Transverse colon (tissue), 4 donors: ENCODE data around the gene CALB2. TPM values are rescaled to one million over a fixed set of nuclear protein-coding genes. Genes with fewer than 3 reads are reported as not detected.
"Not testable (repeated sequence)": the region's sequence is repeated elsewhere in the genome, so short reads cannot be mapped to it uniquely, and the experiment has no call there.

Source experiments
- DNase-seq: peaks from one replicate; pipeline ENCODE4 v3.0.0-alpha.2; 2019
- H3K27ac ChIP-seq, 4 donors: fragments of 200-600 bp; sonication (generic); 2 replicates each; pipeline ENCODE4 v1.5.1; 2016 to 2018; ENCODE audit warnings: inconsistent platforms in 4 of 4
- H3K27me3 ChIP-seq: fragments of 200-600 bp; sonication (generic); 2 replicates; pipeline ENCODE4 v1.5.1; 2017; ENCODE audit warnings: inconsistent platforms
- H3K36me3 ChIP-seq, 4 donors: fragments of 200-600 bp; sonication (generic); 2 replicates each; pipeline ENCODE4 v1.5.1; 2017 to 2019; ENCODE audit warnings: inconsistent platforms in 4 of 4
- H3K4me1 ChIP-seq, 4 donors: fragments of 200-600 bp; sonication (generic); 2 replicates each; pipeline ENCODE4 v1.5.1; 2017 to 2020; ENCODE audit warnings: inconsistent platforms in 4 of 4
- H3K4me3 ChIP-seq, 4 donors: fragments of 200-600 bp; sonication (generic); 1 replicate in 1 of 4; 2 replicates in 3 of 4; pipeline versions ENCODE4 v1.5.1 to v1.6.1; 2017 to 2019; ENCODE audit warnings: inconsistent platforms in 4 of 4
- H3K9me3 ChIP-seq, 2 donors: fragments of 200-600 bp; sonication (generic); 2 replicates each; pipeline ENCODE4 v1.5.1; 2017 to 2019; ENCODE audit warnings: inconsistent platforms in 2 of 2
- EP300 ChIP-seq: sonication (generic); formaldehyde crosslinking; IDR thresholded peaks from one replicate; pipeline ENCODE4 v1.6.1; 2017; ENCODE audit warnings: antibody characterized with exemption, low read depth
- POLR2A ChIP-seq: fragments of 450-650 bp; IDR thresholded peaks from one replicate; pipeline ENCODE4 v1.6.1; 2016; ENCODE audit warnings: antibody characterized with exemption, mild to moderate bottlenecking, moderate library complexity
- POLR2AphosphoS5 ChIP-seq, 3 donors: sonication (generic); formaldehyde crosslinking; IDR thresholded peaks; one replicate each; pipeline ENCODE4 v1.6.1; 2016; ENCODE audit warnings: antibody characterized with exemption in 3 of 3
- WGBS, 2 donors: methylation state at CpG; one replicate each; pipeline ENCODE4 v1.1.5; 2018; ENCODE audit warnings: low coverage in 1 of 2; 5-methylcytosine and 5-hydroxymethylcytosine counted together
- in situ Hi-C, 4 donors: fragments of 200-750 bp; cut with MboI; loops; one replicate each; pipeline versions ENCODE4 v1.15.0 to v1.15.1; 2017; ENCODE audit warnings: low sequenced_read_pairs in 3 of 4, low pct_ligation_motif_present in 1 of 4, low pct_unique_long_range_greater_than_20kb in 1 of 4
- intact Hi-C: fragments of 100-400 bp; cut with DNase I; formaldehyde crosslinking; loops from one replicate; pipeline ENCODE4 v1.15.1; 2023; ENCODE audit warnings: low total_unique reads
- total RNA-seq, 4 donors: library from RNA; depleted of rRNA; stranded (reverse); fragments of >200 nt; gene quantifications; one replicate each; pipeline ENCODE4 v1.1.0, GENCODE V29; 2016
- TF ChIP-seq, protein P1 (sequence below), 5 experiments: fragments of 200-600 bp in 3 of 5; fragments of 450-650 bp in 2 of 5; sonication (generic) in 3 of 5; IDR thresholded peaks; 1 replicate in 2 of 5; 2 replicates in 3 of 5; pipeline ENCODE4 v1.5.1; 2016 to 2017; ENCODE audit warnings: antibody characterized with exemption in 5 of 5, inconsistent platforms in 3 of 5, mild to moderate bottlenecking in 2 of 5, moderate library complexity in 1 of 5

Gene CALB2, protein sequence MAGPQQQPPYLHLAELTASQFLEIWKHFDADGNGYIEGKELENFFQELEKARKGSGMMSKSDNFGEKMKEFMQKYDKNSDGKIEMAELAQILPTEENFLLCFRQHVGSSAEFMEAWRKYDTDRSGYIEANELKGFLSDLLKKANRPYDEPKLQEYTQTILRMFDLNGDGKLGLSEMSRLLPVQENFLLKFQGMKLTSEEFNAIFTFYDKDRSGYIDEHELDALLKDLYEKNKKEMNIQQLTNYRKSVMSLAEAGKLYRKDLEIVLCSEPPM
- 1 to 10 TPM in 3 of 4 donors, not detected in 1; 2.0 to 4.0 (median 4.0) TPM for total RNA-seq

DNA sequence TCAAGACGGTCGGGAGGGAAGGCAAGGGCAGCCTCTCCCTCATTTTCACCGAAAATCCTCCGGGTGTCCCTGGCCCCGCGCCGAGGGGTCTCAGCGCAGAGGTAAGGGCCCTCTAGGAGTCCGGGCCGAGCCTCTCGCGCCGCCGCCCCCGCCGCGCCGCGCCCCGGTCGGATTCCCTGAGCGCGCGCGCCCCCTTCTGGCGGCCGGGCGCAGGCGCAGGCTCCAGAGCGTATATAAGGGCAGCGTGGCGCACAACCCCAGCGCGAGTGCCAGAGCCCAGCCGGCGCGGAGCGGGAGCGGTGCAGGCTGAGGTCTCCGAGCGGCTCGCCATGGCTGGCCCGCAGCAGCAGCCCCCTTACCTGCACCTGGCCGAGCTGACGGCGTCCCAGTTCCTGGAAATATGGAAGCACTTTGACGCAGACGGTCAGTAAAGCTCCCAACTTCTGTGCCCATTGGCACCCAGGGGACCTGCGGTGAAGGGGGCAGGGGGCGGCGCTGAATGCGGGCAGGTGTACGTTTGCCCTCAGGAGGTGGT, at the start of gene CALB2:
Gene CALB2, plus strand, starts transcription at position 260 of the 535 bp plus-strand sequence. Its CDS starts 70 bp downstream, at position 330.
- in situ Hi-C loops: no loop called here
- H3K9me3 ChIP-seq: no peaks in the 10 kb centered on the region
- H3K27me3 ChIP-seq: peaks cover 32% of the 10 kb centered on the region
- peak; percentile 64 for DNase-seq
- H3K4me1 ChIP-seq: peaks cover 0 to 11% (median 4%) of the 10 kb centered on the region in 4 donors
- no peak for TF ChIP-seq POLR2A
- TF ChIP-seq, protein P1, sequence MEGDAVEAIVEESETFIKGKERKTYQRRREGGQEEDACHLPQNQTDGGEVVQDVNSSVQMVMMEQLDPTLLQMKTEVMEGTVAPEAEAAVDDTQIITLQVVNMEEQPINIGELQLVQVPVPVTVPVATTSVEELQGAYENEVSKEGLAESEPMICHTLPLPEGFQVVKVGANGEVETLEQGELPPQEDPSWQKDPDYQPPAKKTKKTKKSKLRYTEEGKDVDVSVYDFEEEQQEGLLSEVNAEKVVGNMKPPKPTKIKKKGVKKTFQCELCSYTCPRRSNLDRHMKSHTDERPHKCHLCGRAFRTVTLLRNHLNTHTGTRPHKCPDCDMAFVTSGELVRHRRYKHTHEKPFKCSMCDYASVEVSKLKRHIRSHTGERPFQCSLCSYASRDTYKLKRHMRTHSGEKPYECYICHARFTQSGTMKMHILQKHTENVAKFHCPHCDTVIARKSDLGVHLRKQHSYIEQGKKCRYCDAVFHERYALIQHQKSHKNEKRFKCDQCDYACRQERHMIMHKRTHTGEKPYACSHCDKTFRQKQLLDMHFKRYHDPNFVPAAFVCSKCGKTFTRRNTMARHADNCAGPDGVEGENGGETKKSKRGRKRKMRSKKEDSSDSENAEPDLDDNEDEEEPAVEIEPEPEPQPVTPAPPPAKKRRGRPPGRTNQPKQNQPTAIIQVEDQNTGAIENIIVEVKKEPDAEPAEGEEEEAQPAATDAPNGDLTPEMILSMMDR (IDR thresholded peaks at IDR 0.05): peak; percentile 27 to 97 (median 91)
- H3K27ac ChIP-seq: no peak within 1 kb of the TSS
- WGBS, 2 donors: 2% methylated on average over 25 of the region's 53 CpGs; no CpG with 5 or more reads in 1 of the 2 donors
- H3K4me3 ChIP-seq: peak within 1 kb of the TSS in 2 of 4 donors; percentile 5 to 24
- intact Hi-C loops: no loop called here
- no peaks in the 10 kb centered on the region for H3K36me3 ChIP-seq

DNA sequence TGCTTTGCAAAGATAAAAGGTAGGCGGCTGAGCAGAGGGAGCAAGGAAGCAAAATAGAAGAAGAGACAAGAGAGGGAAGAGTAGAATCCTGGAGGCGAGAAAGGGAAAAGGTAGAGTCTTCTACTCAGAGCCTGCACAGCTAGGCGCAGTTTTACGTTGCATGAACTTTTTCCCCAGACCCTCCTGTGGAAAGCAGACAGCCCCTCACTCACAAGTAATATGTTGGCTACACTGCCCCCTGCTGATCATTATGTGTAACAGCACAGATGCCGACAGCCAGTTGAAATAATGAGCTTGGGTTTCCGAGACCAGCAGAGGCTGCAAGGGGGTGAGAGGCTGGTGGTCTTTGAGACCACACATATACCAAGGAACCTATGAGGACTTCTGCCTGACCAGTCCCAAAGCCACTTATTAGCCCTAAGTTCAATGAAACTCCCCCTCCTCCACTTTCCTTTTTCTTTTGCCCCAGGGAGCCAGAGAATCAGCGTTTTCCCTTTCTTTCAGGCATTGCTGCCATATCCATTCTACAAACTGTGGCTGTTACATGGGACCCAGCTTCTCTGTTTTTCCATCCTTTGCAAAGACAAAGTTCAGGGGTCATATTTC, 46.9 kb upstream of the CALB2 start:
- intact Hi-C loops: no loop called here
- TF ChIP-seq POLR2AphosphoS5 (IDR thresholded peaks at IDR 0.05) (no peak), EP300 (no peak)
- TF ChIP-seq, protein P1 (IDR thresholded peaks at IDR 0.05): peak; percentile 59 to 77 (median 73)
- Histone ChIP-seq H3K27ac (no peak overlapping the region), H3K9me3 (no peaks in the 10 kb centered on the region), H3K36me3 (no peaks in the 10 kb centered on the region), H3K27me3 (peaks cover 17% of the 10 kb centered on the region), H3K4me3 (no peak overlapping the region), H3K4me1 (no peaks in the 10 kb centered on the region)
- 14 to 21% methylated on average over 6 to 7 of the region's 7 CpGs for WGBS, 2 donors
- no peak for DNase-seq
- in situ Hi-C loops: loop anchor here in 2 of 4 donors (10.0 to 25.0 kb wide), 2 partner anchors 97 to 99 kb away; no protein-coding TSS in a partner anchor

DNA sequence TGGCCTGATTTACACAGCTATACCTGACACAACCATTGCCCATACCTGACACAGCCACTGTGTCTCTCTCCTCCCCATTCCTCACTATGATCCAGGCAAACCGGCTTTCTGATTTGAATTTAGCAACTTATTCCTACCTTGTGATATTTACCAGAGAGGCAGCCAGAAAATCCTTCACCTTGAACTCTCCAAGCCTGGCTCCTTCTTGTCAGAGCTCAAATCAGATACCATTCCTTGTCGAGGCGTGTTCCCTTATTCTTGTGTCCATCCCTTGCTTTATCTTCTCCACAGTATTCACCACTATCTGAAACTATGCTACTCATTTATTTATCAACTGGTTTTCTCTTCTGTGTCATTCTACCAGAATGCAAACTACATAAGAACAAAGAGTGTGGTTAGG, 44.9 kb upstream of the CALB2 start:
- in situ Hi-C loops: loop anchor here in 2 of 4 donors (10.0 to 25.0 kb wide), 2 partner anchors 99 to 101 kb away; no protein-coding TSS in a partner anchor
- H3K9me3 ChIP-seq, intact Hi-C loops, H3K36me3 ChIP-seq, H3K27ac ChIP-seq, H3K4me1 ChIP-seq, H3K4me3 ChIP-seq, DNase-seq: not testable (repeated sequence)
- 62 to 81% methylated on average over 3 of the region's 3 CpGs for WGBS, 2 donors
- H3K27me3 ChIP-seq: peaks cover 17% of the 10 kb centered on the region

DNA sequence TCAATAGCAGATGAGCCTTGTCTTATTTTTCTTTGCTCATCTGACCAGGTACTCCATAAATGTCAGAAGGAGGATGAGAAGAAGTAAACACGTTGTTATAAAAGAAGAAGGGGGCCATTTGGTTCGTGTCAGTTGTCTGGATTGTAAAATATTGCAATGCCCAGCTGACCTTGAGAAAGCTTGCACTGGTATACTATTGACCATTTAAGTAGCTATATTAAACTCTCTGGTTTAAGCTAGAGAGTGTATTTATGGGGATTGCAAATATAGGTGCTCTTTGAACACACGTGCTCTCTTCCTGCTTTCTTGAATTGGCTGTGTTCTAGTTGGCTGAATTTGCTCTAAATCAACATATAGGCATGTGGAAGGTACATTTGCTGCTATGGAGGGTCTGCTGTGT, 43.3 kb upstream of the CALB2 start:
- no peak for DNase-seq
- in situ Hi-C loops: loop anchor here in 2 of 4 donors (10.0 to 25.0 kb wide), 2 partner anchors 100 to 103 kb away; no protein-coding TSS in a partner anchor
- no peak overlapping the region for H3K27ac ChIP-seq
- intact Hi-C loops: no loop called here
- TF ChIP-seq POLR2AphosphoS5 (IDR thresholded peaks at IDR 0.05) (no peak), EP300 (no peak), POLR2A (no peak)
- TF ChIP-seq, protein P1 (IDR thresholded peaks at IDR 0.05): no peak
- H3K4me1 ChIP-seq: no peaks in the 10 kb centered on the region
- peaks cover 12% of the 10 kb centered on the region for H3K27me3 ChIP-seq
- H3K36me3 ChIP-seq: no peaks in the 10 kb centered on the region
- WGBS, 2 donors: 0 to 20% methylated on average over 2 to 3 of the region's 3 CpGs
- no peaks in the 10 kb centered on the region for H3K9me3 ChIP-seq
- no peak overlapping the region for H3K4me3 ChIP-seq
